Urinary bladder (tissue), 4 donors: ENCODE measurements around the gene SOWAHB. TPM values are rescaled to one million over a fixed set of nuclear protein-coding genes. Genes with fewer than 3 reads are reported as not detected.

Experiments used
- DNase-seq: peaks from one replicate; pipeline ENCODE4 v3.0.0-alpha.2; 2015; ENCODE audit errors: extremely low spot score
- H3K27ac ChIP-seq: one replicate; pipeline ENCODE4 v1.5.1; 2013; ENCODE audit warnings: low read depth, mild to moderate bottlenecking, moderate library complexity
- H3K36me3 ChIP-seq: one replicate; pipeline ENCODE4 v1.6.1; 2013; ENCODE audit warnings: mild to moderate bottlenecking, moderate library complexity; ENCODE audit not compliant: insufficient read depth
- H3K4me1 ChIP-seq: one replicate; pipeline ENCODE4 v1.6.1; 2013; ENCODE audit warnings: mild to moderate bottlenecking, moderate library complexity; ENCODE audit not compliant: insufficient read depth
- H3K4me3 ChIP-seq: one replicate; pipeline ENCODE4 v1.5.1; 2013; ENCODE audit warnings: low read depth, low read length
- WGBS: extraction: QIAGEN DNeasy Blood & Tissue Kit; methylation state at CpG from one replicate; pipeline ENCODE4 v1.1.7; 2013; 5-methylcytosine and 5-hydroxymethylcytosine counted together
- polyA plus RNA-seq: library from polyadenylated mRNA; stranded (reverse); fragments of 200-250 nt; gene quantifications from one replicate; pipeline ENCODE4 v1.2.3, GENCODE V29; 2013
- total RNA-seq: library from RNA; depleted of rRNA; stranded (reverse); fragments of >200 nt; gene quantifications from one replicate; pipeline ENCODE4 v1.2.3, GENCODE V29; 2014
- donor health status: healthy with polysubstance abuse.
- donor health status: healthy.

SOWAHB gene
- total and polyA plus RNA-seq, 2 donors = 1.0 to 3.9 TPM

DNA sequence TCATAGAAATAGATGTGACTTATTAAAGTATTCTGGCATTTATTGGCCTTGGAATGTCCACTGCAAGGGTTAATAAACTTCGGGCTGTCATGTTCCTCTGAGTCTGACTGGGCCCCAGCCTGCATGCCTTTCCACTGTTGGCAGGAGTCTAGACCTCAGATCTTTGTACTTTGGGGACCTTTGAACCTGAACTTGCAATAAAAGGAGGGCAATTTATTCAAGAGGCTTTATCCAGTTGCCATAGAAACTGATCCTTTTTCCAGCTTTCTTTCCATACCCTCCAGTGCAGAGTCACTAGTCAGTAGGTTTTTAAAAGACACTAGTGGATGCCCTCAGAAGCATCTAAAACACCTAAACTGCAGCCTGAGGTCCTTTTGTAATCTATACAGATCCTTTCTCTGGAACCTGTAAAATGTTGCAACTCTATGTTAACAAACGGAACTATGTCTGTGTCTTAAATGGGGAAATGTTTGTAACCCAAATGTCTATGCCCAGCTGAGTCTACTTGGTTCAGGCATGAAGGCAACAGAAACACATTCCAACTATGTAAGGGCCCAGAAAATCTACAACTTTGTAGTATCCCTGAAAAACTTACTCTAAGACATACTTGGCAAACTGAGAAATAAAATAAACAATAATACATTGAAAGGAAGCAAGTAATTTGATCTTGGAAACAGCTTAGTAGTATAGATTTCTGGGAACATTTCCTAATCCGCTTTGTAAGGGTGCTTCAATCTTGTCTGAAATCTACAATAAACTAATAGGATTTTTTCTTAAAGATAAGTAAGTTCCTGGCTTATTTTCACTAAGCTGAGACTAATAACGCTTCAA, 41.5 kb downstream of the SOWAHB start:
- 32% methylated on average over 4 of the region's 4 CpGs for WGBS
- no peaks in the 10 kb centered on the region for H3K36me3 ChIP-seq
- no peak overlapping the region for H3K27ac ChIP-seq
- H3K4me1 ChIP-seq = no peaks in the 10 kb centered on the region
- no peak for DNase-seq
- H3K4me3 ChIP-seq = no peak overlapping the region

DNA sequence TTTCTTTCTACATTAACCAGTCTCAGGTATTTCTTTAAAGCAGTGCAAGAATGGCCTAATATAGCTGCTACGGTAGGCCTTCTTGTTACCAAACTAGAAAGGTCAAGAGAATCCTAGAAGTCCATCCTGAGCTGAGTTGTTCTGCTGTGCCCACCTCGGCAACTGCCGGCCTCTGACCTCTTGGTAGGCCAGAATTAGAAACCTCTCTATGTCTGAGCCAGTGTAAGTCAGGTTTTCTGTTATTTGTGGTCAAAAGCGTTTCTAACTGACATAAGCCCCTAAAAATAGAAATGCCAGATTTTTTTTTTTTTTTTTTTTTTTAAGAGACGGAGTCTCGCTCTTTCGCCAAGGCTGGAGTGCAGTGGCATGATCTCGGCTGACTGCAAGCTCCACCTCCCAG, 43.1 kb downstream of the SOWAHB start:
- no peaks in the 10 kb centered on the region for H3K36me3 ChIP-seq
- 81% methylated on average over 8 of the region's 8 CpGs for WGBS
- no peaks in the 10 kb centered on the region for H3K4me1 ChIP-seq
- H3K4me3 ChIP-seq = no peak overlapping the region
- no peak for DNase-seq
- H3K27ac ChIP-seq = no peak overlapping the region

DNA sequence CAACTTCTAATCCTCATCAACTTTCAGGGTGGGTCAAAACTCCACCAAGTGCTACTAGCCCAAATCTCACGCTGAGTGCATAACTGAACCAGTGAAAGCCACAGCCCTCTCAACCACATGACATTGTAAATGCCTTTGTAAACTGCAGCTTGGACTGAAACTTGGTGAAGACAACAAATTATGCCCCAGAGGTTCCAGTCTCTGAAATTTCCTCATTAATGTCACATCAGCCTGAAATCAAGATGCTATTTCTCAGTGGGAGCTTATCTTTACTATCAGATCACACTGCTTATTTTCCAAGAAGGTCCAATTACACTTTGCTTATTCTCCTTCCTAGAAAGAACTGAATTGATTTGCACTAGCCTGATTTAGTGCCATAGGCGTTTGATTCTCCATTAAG, 46.6 kb downstream of the SOWAHB start:
- no peak overlapping the region for H3K27ac ChIP-seq
- no peaks in the 10 kb centered on the region for H3K36me3 ChIP-seq
- 67% methylated on average over 2 of the region's 2 CpGs for WGBS
- H3K4me3 ChIP-seq = no peak overlapping the region
- DNase-seq = no peak
- H3K4me1 ChIP-seq = no peaks in the 10 kb centered on the region

DNA sequence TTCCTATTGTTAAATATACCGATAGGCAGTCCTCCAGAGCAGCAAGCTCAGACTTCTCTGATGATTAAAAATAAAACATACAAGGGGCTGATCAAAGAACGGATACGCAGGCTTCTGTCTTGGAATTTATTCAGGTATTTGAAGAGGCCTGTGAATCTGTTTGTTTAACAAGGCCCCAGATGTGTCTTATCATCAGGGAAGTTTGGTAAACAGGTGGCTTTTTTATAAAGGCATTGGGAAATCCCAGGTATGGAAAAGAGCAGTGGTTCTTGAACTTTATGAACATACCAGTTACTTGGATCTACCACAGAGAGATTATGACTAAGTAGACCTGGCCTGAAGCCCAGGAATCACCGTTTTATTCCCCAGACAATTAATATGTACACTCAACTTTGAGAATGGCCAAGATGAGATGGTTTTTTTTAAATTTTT, 47.9 kb downstream of the SOWAHB start:
- Histone ChIP-seq H3K4me3 (no peak overlapping the region), H3K4me1 (no peaks in the 10 kb centered on the region), H3K27ac (no peak overlapping the region), H3K36me3 (no peaks in the 10 kb centered on the region)
- DNase-seq = no peak
- WGBS = 48% methylated on average over 4 of the region's 4 CpGs

Other genes with a start within 250 kb of the SOWAHB start
- 199 TPM for gene SEPTIN11, start 51.6 kb upstream of the SOWAHB start, total RNA-seq
- gene SEPTIN11, start 51.6 kb upstream of the SOWAHB start, polyA plus RNA-seq = 38.7 TPM
- 249 TPM for gene CCNI, start 177.8 kb upstream of the SOWAHB start, total RNA-seq
- 232 TPM for gene CCNI, start 177.8 kb upstream of the SOWAHB start, polyA plus RNA-seq